CD4-positive, alpha-beta T cell treated with Interferon alpha-2 for 1 hour (primary cell): ENCODE measurements around the gene ELAVL2.

Experiments
- DNase-seq, 2 donors: peaks; one replicate each; pipeline ENCODE4 v3.0.0-alpha.2; 2020 to 2022

Gene ELAVL2

GRCh38 chr9:23826120-23826629 is at the start of gene ELAVL2:
Gene ELAVL2 (minus strand): TSS chr9:23826240. CDS start chr9:23762234, 64,006 bp downstream.
- DNase-seq = peak in 1 of 2 donors; percentile 53

- no peak for DNase-seq
Measured at GRCh38 chr9:23858234-23858633, 32.2 kb upstream of the ELAVL2 start.

GRCh38 chr9:23855873-23856604 is 30.0 kb upstream of the ELAVL2 start:
- DNase-seq = no peak

- DNase-seq = no peak
Measured at GRCh38 chr9:23850690-23851629, 24.9 kb upstream of the ELAVL2 start.

- DNase-seq = no peak
Measured at GRCh38 chr9:23850242-23850689, 24.2 kb upstream of the ELAVL2 start.

- no peak for DNase-seq
Measured at GRCh38 chr9:23849379-23850035, 23.5 kb upstream of the ELAVL2 start.

- no peak for DNase-seq
Measured at GRCh38 chr9:23842565-23843129, 16.6 kb upstream of the ELAVL2 start.

GRCh38 chr9:23841304-23841703 is 15.3 kb upstream of the ELAVL2 start:
- DNase-seq = no peak

GRCh38 chr9:23837038-23837437 is 11.0 kb upstream of the ELAVL2 start:
- no peak for DNase-seq

GRCh38 chr9:23830929-23831730 is 5.1 kb upstream of the ELAVL2 start:
- no peak for DNase-seq

GRCh38 chr9:23830476-23830805 is 4.4 kb upstream of the ELAVL2 start:
- DNase-seq = no peak

GRCh38 chr9:23829580-23830475 is 3.8 kb upstream of the ELAVL2 start:
- DNase-seq = no peak

GRCh38 chr9:23825700-23826099 is 340 bp downstream of the ELAVL2 start:
- no peak for DNase-seq

GRCh38 chr9:23824830-23825591 is 1.0 kb downstream of the ELAVL2 start:
- no peak for DNase-seq

- DNase-seq = no peak
Measured at GRCh38 chr9:23823986-23824829, 1.8 kb downstream of the ELAVL2 start.

- DNase-seq = no peak
Measured at GRCh38 chr9:23823269-23823668, 2.8 kb downstream of the ELAVL2 start.

- no peak for DNase-seq
Measured at GRCh38 chr9:23822261-23823169, 3.5 kb downstream of the ELAVL2 start.
